HG03460 (cell line): ENCODE results near the gene QPRT.
"Not testable (repeated sequence)": the region's sequence is repeated elsewhere in the genome, so short reads cannot be mapped to it uniquely, and the experiment has no call there.

ENCODE experiments used
- ATAC-seq: cut with Tn5 transposase; IDR thresholded peaks from one replicate; pipeline ENCODE4 v1.9.1; 2021; ENCODE audit not compliant: unreplicated experiment

The QPRT gene

GRCh38 chr16:29689490-29690351, 10.7 kb downstream of the QPRT start:
- ATAC-seq: not testable (repeated sequence)

DNA sequence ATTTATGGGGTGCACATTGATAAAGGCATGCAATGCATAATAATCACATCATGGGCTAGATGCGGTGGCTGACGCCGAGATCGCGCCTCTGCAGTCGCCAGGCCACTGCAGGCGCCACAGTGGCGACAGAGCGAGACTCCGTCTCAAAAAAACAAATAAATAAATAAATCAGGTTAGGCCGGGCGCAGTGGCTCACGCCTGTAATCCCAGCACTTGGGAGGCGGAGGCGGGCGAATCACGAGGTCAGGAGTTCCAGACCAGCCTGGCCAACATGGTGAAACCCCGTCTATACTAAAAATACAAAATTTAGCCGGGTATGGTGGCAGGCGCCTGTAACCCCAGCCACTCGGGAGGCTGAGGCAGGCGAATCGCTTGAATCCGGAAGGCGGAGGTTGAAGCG, 13.6 kb downstream of the QPRT start:
- not testable (repeated sequence) for ATAC-seq

DNA sequence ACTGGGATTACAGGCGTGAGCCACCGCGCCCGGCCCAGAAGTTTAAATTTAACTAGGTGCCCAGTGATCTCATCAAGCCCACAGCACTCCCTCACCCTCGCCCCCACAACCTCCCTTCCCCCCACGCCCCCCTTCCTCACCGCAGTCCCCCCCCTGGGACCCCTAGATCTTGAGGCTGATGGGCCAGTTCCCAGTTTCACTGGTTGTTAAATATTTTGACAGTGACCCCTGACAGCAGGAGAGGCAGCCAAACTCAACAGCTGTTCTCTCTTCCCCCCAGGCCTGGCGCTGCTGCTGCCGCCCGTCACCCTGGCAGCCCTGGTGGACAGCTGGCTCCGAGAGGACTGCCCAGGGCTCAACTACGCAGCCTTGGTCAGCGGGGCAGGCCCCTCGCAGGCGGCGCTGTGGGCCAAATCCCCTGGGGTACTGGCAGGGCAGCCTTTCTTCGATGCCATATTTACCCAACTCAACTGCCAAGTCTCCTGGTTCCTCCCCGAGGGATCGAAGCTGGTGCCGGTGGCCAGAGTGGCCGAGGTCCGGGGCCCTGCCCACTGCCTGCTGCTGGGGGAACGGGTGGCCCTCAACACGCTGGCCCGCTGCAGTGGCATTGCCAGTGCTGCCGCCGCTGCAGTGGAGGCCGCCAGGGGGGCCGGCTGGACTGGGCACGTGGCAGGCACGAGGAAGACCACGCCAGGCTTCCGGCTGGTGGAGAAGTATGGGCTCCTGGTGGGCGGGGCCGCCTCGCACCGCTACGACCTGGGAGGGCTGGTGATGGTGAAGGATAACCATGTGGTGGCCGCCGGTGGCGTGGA, 15.6 kb downstream of the QPRT start:
- ATAC-seq: no peak

DNA sequence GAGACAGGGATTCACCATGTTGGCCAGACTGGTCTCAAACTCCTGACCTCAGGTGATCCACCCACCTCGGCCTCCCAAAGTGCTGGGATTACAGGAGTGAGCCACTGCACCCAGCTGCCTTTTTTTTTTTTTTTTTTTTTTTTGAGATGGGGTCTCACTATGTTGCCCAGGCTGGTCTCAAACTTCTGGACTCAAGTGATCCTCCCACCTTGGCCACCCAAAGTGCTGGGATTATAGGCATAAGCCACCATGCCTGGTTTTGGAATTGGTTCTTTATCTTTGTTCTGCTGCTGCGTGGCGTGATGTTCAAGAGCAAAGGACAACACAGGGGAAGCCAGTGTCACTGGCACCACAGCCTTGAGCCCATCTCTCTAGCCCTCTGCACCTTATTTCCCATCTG, 16.7 kb downstream of the QPRT start:
- ATAC-seq: not testable (repeated sequence)

DNA sequence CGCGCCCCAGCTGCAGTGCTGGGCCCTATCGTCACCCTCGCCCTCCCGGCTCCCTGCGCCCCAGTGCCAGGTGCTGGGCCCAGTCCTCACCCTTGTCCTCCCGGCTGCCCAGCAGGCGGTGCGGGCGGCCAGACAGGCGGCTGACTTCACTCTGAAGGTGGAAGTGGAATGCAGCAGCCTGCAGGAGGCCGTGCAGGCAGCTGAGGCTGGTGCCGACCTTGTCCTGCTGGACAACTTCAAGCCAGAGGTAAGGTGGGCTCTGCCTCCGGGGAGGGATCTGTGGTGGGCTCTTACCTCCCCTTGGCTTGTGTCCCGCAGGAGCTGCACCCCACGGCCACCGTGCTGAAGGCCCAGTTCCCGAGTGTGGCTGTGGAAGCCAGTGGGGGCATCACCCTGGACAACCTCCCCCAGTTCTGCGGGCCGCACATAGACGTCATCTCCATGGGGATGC, 17.9 kb downstream of the QPRT start:
- no peak for ATAC-seq

DNA sequence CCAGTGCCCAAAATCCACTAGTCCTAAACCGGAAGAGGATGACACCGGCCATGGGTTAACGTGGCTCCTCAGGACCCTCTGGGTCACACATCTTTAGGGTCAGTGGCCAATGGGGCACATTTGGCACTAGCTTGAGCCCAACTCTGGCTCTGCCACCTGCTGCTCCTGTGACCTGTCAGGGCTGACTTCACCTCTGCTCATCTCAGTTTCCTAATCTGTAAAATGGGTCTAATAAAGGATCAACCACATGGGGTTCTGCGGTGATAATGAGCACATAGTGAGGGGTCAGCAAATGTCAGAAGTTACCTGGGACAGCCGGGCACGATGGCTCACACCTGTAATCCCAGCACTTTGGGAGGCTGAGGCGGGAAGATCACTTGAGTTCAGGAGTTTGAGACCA, 18.4 kb downstream of the QPRT start:
- ATAC-seq: no peak

DNA sequence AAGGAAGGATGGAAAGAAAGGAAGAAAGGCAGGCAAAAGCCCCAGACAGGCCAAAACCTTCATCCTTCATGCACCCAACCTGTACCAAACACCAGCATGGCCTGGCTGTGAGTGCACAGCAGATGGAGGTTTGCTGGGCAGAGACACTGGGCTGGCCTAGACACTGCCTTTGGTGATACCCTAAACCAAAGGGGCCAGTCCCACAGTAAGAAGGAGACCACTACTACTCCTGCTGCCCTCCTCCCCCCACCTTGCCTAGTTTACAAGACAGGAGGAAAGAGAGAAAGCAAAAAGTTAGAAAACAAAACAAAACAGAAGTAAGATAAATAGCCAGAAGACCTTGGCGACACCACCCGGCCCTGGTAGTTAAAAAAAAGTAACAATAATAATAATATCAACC, 19.1 kb downstream of the QPRT start:
- ATAC-seq: no peak

DNA sequence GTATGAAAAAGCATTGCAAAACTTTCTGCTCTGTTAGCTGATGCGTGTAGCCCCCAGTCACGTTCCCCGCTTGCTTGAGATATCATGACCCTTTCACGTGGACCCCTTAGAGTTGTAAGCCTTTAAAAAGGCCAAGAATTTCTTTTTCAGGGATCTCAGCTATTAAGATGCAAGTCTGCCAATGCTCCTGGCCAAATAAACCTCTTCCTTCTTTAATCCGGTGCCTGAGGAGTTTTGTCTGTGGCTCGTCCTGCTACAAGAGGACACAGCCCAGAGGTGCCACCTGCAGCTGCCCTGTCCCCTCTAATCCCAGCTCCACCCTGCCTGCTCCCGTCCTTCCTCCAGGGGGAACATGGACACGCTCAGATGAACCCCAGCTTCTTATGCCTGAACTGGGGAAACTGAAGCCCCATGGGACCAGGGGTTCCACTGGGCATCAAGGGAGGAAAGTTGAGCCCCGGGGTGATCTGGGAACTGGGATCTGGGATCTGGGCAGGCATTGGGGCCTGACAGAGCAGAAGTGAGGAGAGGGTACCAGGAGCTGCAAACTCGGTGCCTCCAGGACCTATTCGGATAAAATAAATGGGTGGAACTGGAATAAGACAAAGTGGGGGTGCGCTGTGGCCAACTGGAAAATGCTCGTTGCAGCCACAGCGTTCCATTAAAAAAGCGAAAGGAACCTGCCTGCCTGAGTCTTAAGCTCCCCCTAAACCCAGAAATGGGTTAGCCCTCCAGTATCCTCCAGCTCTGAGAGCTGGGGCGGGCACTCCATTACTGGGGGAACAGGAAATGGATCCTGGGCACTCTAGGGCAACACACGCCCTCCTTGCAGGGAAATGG, 19.7 kb downstream of the QPRT start:
- no peak for ATAC-seq

DNA sequence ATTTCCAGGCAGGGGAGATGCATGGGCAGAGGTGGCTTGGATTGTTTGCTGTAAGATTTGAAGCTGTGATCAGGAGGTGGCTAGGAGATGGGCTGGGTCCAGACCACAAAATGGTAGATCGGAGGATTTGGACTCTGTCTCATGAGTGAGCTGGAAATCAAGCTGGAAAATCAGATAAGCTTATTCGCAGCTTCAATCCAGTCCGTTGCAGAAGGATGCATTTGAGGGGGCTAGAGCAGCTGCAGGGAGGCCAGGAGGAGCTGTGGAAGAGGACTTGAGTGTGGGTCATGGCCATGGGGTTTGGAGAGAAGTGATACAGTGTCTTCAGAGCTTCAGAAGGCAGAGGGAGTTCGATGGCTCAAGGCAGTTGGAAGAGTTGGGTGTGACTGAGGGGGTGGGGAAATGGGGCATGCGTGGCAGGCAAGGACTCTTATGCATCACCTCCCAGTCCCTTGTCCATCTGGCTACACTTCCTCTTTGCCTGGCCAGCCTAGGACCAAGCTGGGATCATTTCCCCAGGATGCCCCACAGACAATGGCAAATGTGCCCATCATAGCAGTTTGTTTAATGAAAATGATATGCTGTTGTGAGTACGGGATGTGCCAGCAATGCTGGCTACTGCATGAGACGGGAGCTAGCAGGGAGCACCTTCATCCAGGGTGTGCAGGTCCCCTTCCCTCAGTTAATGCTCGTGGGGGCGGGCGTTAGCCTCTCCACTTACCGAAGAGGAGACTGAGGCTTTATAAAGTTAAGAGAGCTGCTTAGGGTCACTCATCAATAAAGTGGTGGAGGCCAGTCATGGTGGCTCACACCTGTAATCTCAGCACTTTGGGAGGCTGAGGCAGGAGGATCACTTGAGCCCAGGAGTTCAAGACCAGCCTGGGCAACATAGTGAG, 20.6 kb downstream of the QPRT start:
- no peak for ATAC-seq

DNA sequence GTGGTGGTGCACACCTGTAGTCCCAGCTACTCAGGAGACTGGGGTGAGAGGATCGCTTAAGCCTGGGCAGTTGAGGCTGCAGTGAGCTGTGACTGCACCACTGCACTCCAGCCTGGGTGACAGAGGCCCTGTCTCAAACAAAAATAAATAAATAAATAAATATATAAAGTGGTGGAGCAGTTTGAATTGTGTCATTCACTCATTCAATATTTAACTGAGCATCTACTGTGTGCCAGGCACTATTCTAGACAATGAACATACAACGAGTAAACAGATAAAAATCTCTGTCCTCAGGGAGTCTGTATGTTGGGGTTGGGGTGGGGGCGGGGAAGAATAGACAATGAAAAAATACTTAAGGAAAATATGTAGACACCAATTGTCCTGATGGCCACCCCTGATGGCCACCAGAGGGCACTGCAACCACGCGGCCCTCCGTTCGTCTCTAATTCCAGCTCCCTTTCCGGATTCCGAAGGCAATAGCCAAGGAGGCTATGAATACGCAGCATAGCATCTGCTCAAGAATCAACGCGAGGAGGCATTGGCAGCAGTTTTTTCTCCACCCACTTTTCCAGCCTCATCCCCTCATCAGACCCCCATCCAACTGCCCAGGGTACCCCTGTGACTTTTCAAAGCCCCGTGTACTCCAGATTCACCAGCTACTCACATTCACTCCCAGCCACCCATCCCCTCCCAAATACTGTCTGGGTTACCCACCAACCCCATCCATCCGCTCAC, 21.4 kb downstream of the QPRT start:
- no peak for ATAC-seq

GRCh38 chr16:29701214-29701555, 22.2 kb downstream of the QPRT start:
- no peak for ATAC-seq

DNA sequence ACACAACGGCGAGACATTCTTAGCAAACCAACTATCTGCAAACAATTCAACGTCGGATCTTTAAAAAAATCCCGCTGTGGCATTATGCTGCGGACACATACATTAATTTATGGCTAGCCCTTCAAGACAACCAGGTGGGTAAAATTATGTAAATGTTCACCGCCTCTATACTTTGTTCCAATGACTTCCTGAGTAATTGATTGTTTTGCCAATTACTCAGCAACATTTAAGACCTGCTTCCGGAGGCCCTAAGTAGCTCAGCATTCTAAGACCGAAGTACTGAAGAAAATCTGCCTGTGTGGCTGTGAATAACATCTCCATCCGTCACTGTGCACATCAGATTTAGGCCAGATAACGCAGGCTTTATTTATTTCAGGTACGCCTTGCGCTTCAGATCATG, 23.3 kb downstream of the QPRT start:
- peak; percentile 43 for ATAC-seq

- no peak for ATAC-seq
Measured at GRCh38 chr16:29705030-29705429, 26.1 kb downstream of the QPRT start.

DNA sequence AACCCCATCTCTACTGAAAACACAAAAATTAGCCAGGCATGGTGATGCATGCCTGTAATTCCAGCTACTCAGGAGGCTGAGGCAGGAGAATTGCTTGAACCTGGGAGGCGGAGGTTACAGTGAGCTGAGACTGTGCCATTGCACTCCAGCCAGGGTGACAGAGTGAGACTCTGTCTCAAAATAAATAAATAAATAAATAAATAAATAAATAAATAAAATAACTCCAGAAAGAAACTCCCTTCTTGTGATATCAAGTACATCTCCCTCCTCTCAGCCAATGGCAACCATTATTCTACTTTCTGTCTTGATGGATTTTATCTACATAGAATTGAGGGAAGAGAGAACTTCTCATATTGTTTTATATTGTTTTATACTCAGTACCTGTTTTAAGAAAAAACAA, 28.2 kb downstream of the QPRT start:
- not testable (repeated sequence) for ATAC-seq

- ATAC-seq: no peak
Measured at GRCh38 chr16:29708917-29709600, 30.1 kb downstream of the QPRT start.

DNA sequence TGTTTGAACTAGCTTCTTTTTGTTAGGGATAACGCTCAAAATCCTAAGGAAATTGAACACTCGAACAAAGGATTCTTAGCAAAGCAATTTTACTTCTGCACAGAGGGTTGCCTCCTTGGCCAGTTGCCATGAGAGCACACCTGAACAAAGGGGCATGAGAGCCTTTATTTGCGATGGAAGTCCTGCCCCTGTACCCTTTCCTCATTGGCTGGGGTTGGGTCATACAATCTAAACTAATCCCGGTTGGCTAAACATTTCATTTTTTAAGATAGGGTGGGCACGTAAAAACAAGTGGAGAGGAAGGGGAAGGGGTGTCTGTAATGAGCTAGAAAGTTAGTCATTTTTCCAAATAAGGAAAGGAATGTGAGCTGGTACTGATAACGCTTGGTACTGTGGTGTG, 30.7 kb downstream of the QPRT start:
- ATAC-seq: not testable (repeated sequence)

DNA sequence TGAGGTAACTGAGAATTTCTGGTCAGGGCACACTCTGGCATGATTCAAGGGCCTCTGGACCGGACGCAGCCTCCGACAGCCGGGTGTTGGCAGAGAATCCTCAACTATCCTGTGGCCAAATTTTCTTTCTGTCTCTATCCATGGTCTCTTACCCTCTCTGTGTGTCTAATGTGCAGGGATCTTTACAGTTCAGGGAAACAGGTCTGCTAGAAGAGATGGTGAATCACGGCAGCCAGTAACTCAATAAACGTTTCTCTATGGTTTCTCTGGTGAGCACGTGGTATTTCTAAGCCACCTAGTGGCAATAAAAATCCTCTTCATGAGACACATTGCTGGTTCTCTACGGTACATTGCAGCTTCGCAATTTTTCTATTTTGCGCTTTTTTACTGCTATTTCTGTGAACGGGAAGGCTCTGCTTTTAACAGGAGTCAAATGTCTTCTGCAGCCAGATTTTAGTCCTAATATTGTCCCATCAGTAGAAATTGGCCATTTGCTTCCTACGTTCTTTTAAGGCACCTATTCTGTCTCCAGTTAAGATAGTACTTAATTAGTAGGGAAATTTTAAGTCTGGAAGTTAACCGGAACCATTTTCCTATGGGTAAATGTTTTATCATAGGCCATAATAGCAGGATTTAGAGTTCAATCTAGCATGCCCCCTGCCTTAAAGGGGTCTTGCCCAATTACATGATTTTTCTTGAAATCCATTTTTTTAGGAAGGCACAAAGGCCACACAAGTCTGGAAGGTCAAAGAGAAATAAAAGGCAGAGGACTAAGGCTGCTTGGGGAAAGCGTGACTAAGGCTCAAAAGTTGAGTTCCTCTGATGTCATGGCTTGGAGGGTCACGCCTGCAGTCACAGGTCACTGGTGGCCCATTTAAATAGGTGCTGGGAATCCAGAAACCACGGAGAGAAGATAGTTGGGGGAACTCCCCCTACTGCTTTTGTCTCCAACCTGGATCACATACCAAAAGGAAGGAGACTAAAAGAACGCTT, 31.5 kb downstream of the QPRT start:
- no peak for ATAC-seq

- no peak for ATAC-seq
Measured at GRCh38 chr16:29712809-29713208, 33.8 kb downstream of the QPRT start.
